ENCODE results near the gene LHX6.

Gene LHX6

GRCh38 chr9:122190597-122191381 is 38.0 kb downstream of the LHX6 start:
- DNase-seq, result peak in 2 of 3 experiments; percentile 37 to 69

GRCh38 chr9:122188369-122188768 is 40.4 kb downstream of the LHX6 start:
- DNase-seq, result no peak

- no peak for DNase-seq
Observed at GRCh38 chr9:122186777-122187470, 41.8 kb downstream of the LHX6 start.

- DNase-seq, result no peak
Observed at GRCh38 chr9:122186301-122186700, 42.5 kb downstream of the LHX6 start.

GRCh38 chr9:122184551-122184950 is 44.2 kb downstream of the LHX6 start:
- DNase-seq, result no peak

GRCh38 chr9:122183501-122183900 is 45.3 kb downstream of the LHX6 start:
- peak in 1 of 3 experiments; percentile 3 for DNase-seq

GRCh38 chr9:122180633-122181032 is 48.1 kb downstream of the LHX6 start:
- peak in 2 of 3 experiments; percentile 16 to 46 for DNase-seq

GRCh38 chr9:122179690-122180074 is 49.1 kb downstream of the LHX6 start:
- DNase-seq, result no peak

- no peak for DNase-seq
Observed at GRCh38 chr9:122179054-122179689, 49.6 kb downstream of the LHX6 start.

GRCh38 chr9:122176916-122177315 is 51.8 kb downstream of the LHX6 start:
- no peak for DNase-seq

GRCh38 chr9:122173670-122174069 is 55.1 kb downstream of the LHX6 start:
- DNase-seq, result no peak

- no peak for DNase-seq
Observed at GRCh38 chr9:122172131-122172530, 56.6 kb downstream of the LHX6 start.

GRCh38 chr9:122168356-122168755 is 60.4 kb downstream of the LHX6 start:
- DNase-seq, result no peak

GRCh38 chr9:122164286-122164685 is 64.5 kb downstream of the LHX6 start:
- DNase-seq, result no peak

GRCh38 chr9:122162415-122162814 is 66.3 kb downstream of the LHX6 start:
- DNase-seq, result no peak

GRCh38 chr9:122159925-122160246 is 68.9 kb downstream of the LHX6 start:
- DNase-seq, result no peak

GRCh38 chr9:122159026-122159924 is 69.5 kb downstream of the LHX6 start, which contains the start of the genes MORN5 and NDUFA8:
MORN5 (plus strand) TSS chr9:122159908; CDS start chr9:122159973, 65 bp downstream.
NDUFA8 (minus strand) TSS chr9:122159779; CDS start chr9:122159677, 102 bp downstream.
- peak; percentile 92 to 99 (median 98) for DNase-seq

GRCh38 chr9:122158202-122158601 is 70.6 kb downstream of the LHX6 start:
- peak in 1 of 3 experiments; percentile 36 for DNase-seq

GRCh38 chr9:122155796-122156195 is 73.0 kb downstream of the LHX6 start:
- no peak for DNase-seq
